GM19438 (cell line): ENCODE measurements around the gene RPIA.
"Not testable (repeated sequence)": the region's sequence is repeated elsewhere in the genome, so short reads cannot be mapped to it uniquely, and the experiment has no call there.

Experiments used
- ATAC-seq: cut with Tn5 transposase; IDR thresholded peaks from one replicate; pipeline ENCODE4 v1.9.1; 2021; ENCODE audit warnings: low read depth; ENCODE audit not compliant: unreplicated experiment

Gene RPIA

DNA sequence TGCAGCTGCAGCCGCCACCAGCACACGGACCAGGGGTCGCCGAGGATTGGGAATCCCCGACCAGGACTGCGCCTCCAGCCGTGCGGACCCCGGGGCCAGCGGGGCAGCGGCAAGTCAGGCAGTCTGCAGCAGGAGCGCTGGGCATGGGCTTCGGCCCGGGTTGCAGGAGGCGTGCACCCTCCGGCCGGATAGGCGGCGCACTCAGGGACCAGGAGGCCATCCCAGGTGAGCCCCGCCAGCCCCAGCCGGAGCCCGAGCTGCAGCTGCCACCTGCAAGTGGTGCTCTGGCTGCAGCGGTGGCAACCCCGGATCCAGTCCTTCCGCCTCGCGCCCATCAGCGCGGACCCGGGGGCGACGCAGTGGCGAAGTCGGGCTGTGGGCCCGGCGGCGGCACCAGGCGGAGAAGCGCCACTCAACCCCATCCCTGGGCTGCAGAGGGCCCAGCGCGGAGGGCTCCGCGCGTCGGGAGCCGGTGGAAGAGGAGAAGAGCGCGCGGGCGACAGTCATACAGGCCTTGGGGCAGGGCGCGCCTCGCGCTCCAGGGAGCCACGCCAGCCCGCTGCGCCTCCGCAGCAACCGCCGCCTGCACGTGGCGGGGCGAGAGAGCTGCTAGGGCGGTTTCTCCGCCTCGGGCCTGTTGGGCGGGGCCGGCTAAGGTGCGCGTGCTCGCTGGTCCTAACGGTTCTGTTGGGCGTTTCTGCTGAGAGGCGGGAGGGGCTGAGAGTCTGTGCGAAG is 73.8 kb downstream of the RPIA start:
- peak; percentile 68 for ATAC-seq

DNA sequence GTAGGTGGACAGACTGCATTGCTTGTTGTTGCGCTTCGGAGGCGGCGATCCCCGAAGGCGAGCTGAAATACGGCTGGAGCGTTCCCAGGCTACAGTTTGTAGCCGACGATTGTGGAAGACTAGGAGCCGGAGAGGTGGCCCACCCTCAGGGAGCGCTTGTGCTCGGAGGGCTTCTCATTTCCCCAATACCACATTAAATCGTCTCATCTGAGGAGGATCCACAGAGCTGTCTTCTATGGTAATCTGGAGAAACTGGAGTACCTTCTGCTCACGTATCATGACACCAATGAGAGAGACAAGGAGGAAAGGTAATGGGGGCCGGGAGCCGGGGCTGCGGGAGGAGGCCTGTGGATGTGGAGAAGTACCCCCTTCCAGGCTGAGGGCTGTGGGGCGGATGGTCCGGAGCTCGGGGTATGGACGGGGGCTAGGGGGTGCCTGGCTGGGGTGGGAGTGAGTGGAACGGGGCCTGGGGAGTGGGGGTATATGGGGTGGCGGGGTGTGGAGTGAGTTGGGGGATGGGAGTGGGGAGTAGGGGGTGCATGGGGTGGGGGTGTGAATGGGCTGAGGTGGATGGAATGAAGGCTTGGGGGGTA is 74.5 kb downstream of the RPIA start:
- ATAC-seq, result not testable (repeated sequence)

DNA sequence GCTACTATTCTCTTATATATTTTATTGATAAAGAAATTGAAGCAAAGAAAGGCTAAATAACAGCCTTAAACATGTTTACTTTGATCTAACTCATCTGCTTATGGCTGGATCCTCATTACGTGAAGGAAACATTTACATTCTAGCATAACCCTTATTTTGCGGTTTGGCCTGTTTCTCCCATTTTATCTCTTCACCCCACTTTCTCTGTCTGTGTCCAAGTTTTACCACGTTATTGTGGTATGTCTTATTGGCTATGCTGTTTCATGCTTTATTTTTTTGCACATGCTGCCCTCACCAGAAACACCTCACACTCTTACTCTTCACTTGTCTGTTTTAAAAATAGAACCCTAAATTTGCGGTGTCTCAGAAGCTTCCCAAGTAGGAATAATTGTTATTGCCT is 78.5 kb downstream of the RPIA start:
- ATAC-seq, result no peak

DNA sequence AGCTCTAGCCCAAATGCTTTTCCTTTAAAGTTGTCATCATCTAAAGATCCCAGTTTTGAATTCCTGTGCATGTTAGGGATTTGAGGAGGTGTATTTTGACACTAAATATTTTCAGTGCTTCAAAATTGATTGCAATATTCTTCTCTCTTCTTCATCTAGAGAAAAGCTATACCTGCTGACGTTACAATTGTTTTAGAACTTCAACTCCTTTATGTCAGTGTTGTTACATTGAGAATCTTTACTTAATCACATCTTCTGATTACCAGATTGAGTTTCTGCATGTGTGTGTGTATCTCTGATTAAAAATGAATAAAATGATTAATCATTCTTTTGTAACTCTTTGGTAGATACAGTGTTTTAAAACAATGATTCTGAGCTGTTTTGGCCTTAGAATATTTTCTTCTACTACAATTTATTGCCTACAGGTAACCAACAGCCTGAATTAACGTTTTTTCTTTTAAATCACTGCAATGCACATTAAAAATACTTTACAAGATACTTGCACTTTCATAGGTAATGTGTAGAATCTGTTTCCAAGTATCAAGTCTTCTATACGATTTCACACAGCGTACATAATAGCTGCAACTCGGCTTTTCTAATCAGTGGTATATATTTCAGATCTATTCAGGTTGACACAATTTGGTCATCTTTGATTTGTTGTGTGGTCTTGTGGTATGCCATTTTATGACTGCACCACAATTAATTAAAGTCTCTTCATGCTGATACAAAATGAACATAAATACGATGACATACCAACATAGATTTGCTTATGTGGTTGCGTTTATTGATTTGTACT is 82.0 kb downstream of the RPIA start:
- not testable (repeated sequence) for ATAC-seq

DNA sequence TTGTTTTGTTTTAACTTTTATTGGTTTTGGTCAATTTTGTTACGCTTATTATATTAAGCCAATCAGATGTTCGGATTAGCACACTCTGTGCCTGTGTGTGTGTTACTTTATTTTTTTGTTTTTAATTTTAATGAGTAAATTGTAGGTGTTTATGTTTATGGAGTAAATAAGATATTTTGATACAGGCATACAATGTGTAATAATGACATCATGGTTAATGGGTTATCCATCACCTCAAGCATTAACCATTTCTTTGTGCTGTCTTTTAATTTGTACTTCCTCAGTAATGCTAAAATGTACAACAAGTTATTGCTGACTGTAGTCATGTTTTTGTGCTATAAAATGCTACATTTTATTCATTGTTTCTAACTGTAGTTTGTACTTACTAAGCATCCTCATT is 97.7 kb downstream of the RPIA start:
- ATAC-seq, result not testable (repeated sequence)

DNA sequence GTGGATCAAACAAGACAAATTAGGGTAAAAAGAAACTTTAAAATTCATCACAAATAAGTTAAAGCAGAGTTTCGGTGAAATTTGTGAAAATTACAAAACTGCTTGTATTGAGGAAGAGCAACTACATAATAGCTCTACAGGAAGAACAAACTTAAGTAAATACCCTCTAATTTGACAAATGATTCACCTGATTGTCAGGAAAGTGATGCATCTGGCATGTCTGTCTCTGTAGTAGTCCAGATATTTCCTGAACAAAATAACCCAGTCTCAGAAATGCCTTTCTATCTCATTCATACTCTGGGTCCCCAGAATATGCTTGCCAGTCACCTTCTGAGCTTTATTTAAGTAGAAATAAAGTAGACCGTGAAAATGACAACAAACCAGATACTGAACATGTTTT is 104.5 kb downstream of the RPIA start:
- ATAC-seq, result peak; percentile 91

DNA sequence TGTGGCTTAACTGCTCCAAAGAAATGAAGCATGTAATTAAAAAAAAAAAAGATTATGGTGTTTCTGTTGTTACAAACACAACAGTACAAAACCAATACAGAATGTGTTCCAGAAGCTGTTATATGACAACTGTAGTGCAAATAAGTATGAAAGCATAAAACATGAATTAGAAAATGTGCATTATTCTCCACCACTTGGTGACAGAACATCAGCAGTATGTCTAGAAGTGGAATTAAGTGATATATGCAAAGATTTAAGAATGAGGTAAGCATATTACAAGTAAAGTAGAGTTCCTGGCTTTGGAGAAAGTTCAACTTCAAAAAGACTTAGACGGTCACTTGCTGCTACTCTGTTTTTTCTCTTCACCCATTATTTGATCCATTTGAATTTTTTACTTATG is 105.0 kb downstream of the RPIA start:
- ATAC-seq, result not testable (repeated sequence)

DNA sequence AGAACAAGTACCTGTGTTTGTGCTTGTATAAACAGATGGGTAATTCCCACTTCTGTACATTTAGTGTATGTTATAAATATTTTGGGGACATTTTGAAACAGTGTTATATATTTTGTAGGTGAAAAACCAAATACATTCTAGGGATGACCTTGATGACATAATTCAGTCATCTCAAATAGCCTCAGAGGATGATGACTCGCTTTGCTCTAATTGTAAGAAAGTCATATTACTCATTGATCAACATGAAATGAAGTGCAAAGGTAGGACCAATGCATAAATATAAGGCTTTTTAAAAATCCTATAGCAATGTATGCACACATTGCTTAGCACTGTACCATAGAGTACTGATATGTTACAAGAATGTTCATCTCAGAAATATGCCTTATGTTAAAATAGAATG is 105.7 kb downstream of the RPIA start:
- not testable (repeated sequence) for ATAC-seq
